WTC11 (cell line): Measurements from ENCODE around the gene FANK1. TPM values are rescaled to one million over a fixed set of nuclear protein-coding genes. Genes with fewer than 3 reads are reported as not detected.

Source experiments
- ATAC-seq: fragments of 200-7000 bp; cut with Tn5 transposase; 2 replicates; pipeline ENCODE4 v1.10.0; 2021; ENCODE audit warnings: mild to moderate bottlenecking, moderate library complexity
- CTCF ChIA-PET: fragments of 300-600 bp; sonication (Branson Sonifier 250); formaldehyde crosslinking; loops from one replicate; lab custom pipeline; 2021; ENCODE audit warnings: antibody characterized with exemption; lab: Charles Lee
- POLR2A ChIA-PET: fragments of 350-600 bp; sonication (Branson Sonifier 250); formaldehyde crosslinking; loops from one replicate; lab custom pipeline; 2021; ENCODE audit warnings: antibody characterized with exemption; lab: Charles Lee
- DNase-seq: peaks from one replicate; pipeline ENCODE4 v3.0.0; 2021; ENCODE audit warnings: low spot score
- H3K27ac Mint-ChIP-seq: 2 replicates; pipeline ENCODE4 v1.8.0; 2021; ENCODE audit warnings: mixed read lengths
- H3K27me3 Mint-ChIP-seq: 2 replicates; pipeline ENCODE4 v1.8.0; 2021; ENCODE audit warnings: low read depth, mild to moderate bottlenecking, moderate library complexity, mixed read lengths
- H3K36me3 Mint-ChIP-seq: 2 replicates; pipeline ENCODE4 v1.8.0; 2021; ENCODE audit warnings: mixed read lengths
- H3K4me1 Mint-ChIP-seq: 2 replicates; pipeline ENCODE4 v1.8.0; 2022; ENCODE audit warnings: mixed read lengths
- H3K4me3 Mint-ChIP-seq: 2 replicates; pipeline ENCODE4 v1.8.0; 2021; ENCODE audit warnings: mild to moderate bottlenecking, moderate library complexity, mixed read lengths
- H3K9me3 Mint-ChIP-seq: 2 replicates; pipeline ENCODE4 v1.8.0; 2021; ENCODE audit warnings: mixed read lengths
- CBFB ChIP-seq: sonication (generic); formaldehyde crosslinking; IDR thresholded peaks from 2 replicates; pipeline ENCODE4 v1.8.1; 2022; ENCODE audit warnings: mild to moderate bottlenecking, low read depth, missing genetic modification reagents
- CREB1 ChIP-seq: sonication (generic); formaldehyde crosslinking; IDR thresholded peaks from 2 replicates; pipeline ENCODE4 v1.8.0; 2023; ENCODE audit warnings: mild to moderate bottlenecking, missing genetic modification reagents
- ELF4 ChIP-seq: sonication (generic); formaldehyde crosslinking; IDR thresholded peaks from 2 replicates; pipeline ENCODE4 v1.8.1; 2022; ENCODE audit warnings: low read depth, mild to moderate bottlenecking, moderate library complexity, missing genetic modification reagents
- ESRRA ChIP-seq: sonication (generic); formaldehyde crosslinking; IDR thresholded peaks from 2 replicates; pipeline ENCODE4 v1.8.1; 2022; ENCODE audit warnings: mild to moderate bottlenecking, missing genetic modification reagents, borderline replicate concordance
- ETV6 ChIP-seq: sonication (generic); formaldehyde crosslinking; IDR thresholded peaks from 2 replicates; pipeline ENCODE4 v1.8.1; 2022; ENCODE audit warnings: mild to moderate bottlenecking, missing genetic modification reagents
- FOXJ3 ChIP-seq: sonication (generic); formaldehyde crosslinking; IDR thresholded peaks from 2 replicates; pipeline ENCODE4 v1.9.0; 2021; ENCODE audit warnings: missing genetic modification reagents, mild to moderate bottlenecking, borderline replicate concordance
- FOXP1 ChIP-seq: sonication (generic); formaldehyde crosslinking; IDR thresholded peaks from 2 replicates; pipeline ENCODE4 v1.8.0; 2022; ENCODE audit warnings: missing genetic modification reagents, mild to moderate bottlenecking, moderate library complexity, borderline replicate concordance
- IRF2 ChIP-seq: sonication (generic); formaldehyde crosslinking; IDR thresholded peaks from 2 replicates; pipeline ENCODE4 v1.8.0; 2022; ENCODE audit warnings: low read depth, missing genetic modification reagents, borderline replicate concordance
- MXD4 ChIP-seq: fragments of 250-450 bp; sonication (Bioruptor Pico); IDR thresholded peaks from 2 replicates; pipeline ENCODE4 v1.8.0; 2021; ENCODE audit warnings: mild to moderate bottlenecking, moderate library complexity, borderline replicate concordance
- NFATC4 ChIP-seq: fragments of 250-450 bp; sonication (Bioruptor Pico); IDR thresholded peaks from 2 replicates; pipeline ENCODE4 v1.9.0; 2021; ENCODE audit warnings: mild to moderate bottlenecking
- SMAD3 ChIP-seq: sonication (generic); formaldehyde crosslinking; IDR thresholded peaks from 2 replicates; pipeline ENCODE4 v1.8.0; 2022; ENCODE audit warnings: missing genetic modification reagents, mild to moderate bottlenecking, borderline replicate concordance
- SMAD4 ChIP-seq: sonication (generic); formaldehyde crosslinking; IDR thresholded peaks from 2 replicates; pipeline ENCODE4 v1.8.0; 2022; ENCODE audit warnings: mild to moderate bottlenecking, missing genetic modification reagents
- TEAD1 ChIP-seq: sonication (generic); formaldehyde crosslinking; IDR thresholded peaks from 2 replicates; pipeline ENCODE4 v1.8.0; 2022; ENCODE audit warnings: mild to moderate bottlenecking, missing genetic modification reagents
- TP53 ChIP-seq: sonication (generic); formaldehyde crosslinking; IDR thresholded peaks from 2 replicates; pipeline ENCODE4 v1.8.1; 2023; ENCODE audit warnings: mild to moderate bottlenecking, missing genetic modification reagents
- ZNF232 ChIP-seq: sonication (generic); formaldehyde crosslinking; IDR thresholded peaks from 2 replicates; pipeline ENCODE4 v1.8.0; 2022; ENCODE audit warnings: mild to moderate bottlenecking, missing genetic modification reagents
- ZNF263 ChIP-seq: sonication (generic); formaldehyde crosslinking; IDR thresholded peaks from 2 replicates; pipeline ENCODE4 v1.8.1; 2022; ENCODE audit warnings: low read depth, mild to moderate bottlenecking, moderate library complexity, missing genetic modification reagents
- ZNF423 ChIP-seq: fragments of 250-450 bp; sonication (Bioruptor Pico); IDR thresholded peaks from 2 replicates; pipeline ENCODE4 v2.1.2; 2022; ENCODE audit warnings: mild to moderate bottlenecking, moderate library complexity
- ZNF671 ChIP-seq: fragments of 250-450 bp; sonication (Bioruptor Pico); IDR thresholded peaks from 2 replicates; pipeline ENCODE4 v1.8.0; 2021; ENCODE audit warnings: mild to moderate bottlenecking
- total RNA-seq: library from RNA; stranded (reverse); gene quantifications from 3 replicates; pipeline ENCODE4 v1.2.3, GENCODE V29; 2021
- TF ChIP-seq, protein P1 (sequence below): sonication (generic); formaldehyde crosslinking; IDR thresholded peaks from 2 replicates; pipeline ENCODE4 v1.8.0; 2023; ENCODE audit warnings: mild to moderate bottlenecking, missing genetic modification reagents
- TF ChIP-seq, protein P2 (sequence below): sonication (generic); formaldehyde crosslinking; IDR thresholded peaks from 2 replicates; pipeline ENCODE4 v1.8.0; 2022; ENCODE audit warnings: mild to moderate bottlenecking, missing genetic modification reagents
- TF ChIP-seq, protein P3 (sequence below): sonication (generic); formaldehyde crosslinking; IDR thresholded peaks from 2 replicates; pipeline ENCODE4 v1.8.1; 2023; ENCODE audit warnings: mild to moderate bottlenecking, missing genetic modification reagents
- TF ChIP-seq, protein P4 (sequence below): sonication (generic); formaldehyde crosslinking; conservative IDR thresholded peaks from 2 replicates; pipeline ENCODE4 v1.8.1; 2022; ENCODE audit warnings: mild to moderate bottlenecking, missing genetic modification reagents

Gene FANK1
- total RNA-seq, 1 experiment from 2014 or later = 3.4 TPM

DNA sequence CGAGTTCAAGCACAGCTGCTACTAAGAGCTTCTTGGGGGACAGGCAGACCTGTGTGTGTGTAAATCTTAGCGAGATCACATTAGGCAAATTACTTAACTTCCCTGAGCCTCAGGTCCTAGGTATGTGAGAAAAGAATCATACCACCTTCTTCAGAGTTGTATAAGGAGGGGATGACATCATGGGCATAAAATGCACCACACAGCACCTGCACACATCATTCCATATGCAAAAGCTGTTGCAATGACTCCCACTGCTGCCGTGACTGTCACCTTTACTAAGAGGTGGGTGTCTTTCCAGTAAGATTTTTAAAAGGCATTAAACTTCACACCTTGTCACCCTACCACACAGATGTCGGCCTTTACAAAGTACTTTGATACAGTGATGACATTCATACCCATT is 146.0 kb downstream of the FANK1 start:
- H3K27ac Mint-ChIP-seq = no peak overlapping the region
- no peak for ATAC-seq
- H3K27me3 Mint-ChIP-seq = no peaks in the 10 kb centered on the region
- ChIA-PET CTCF (no interaction called here), POLR2A (no interaction called here)
- H3K36me3 Mint-ChIP-seq = no peaks in the 10 kb centered on the region
- DNase-seq = no peak
- peaks cover 18% of the 10 kb centered on the region for H3K4me1 Mint-ChIP-seq
- no peak overlapping the region for H3K4me3 Mint-ChIP-seq
- TF ChIP-seq ZNF263 (no peak), IRF2 (CRISPR knock-in tag) (no peak), TP53 (CRISPR knock-in tag) (no peak), ZNF423 (CRISPR knock-in tag) (no peak), ZNF671 (no peak)
- TF ChIP-seq, protein P1, sequence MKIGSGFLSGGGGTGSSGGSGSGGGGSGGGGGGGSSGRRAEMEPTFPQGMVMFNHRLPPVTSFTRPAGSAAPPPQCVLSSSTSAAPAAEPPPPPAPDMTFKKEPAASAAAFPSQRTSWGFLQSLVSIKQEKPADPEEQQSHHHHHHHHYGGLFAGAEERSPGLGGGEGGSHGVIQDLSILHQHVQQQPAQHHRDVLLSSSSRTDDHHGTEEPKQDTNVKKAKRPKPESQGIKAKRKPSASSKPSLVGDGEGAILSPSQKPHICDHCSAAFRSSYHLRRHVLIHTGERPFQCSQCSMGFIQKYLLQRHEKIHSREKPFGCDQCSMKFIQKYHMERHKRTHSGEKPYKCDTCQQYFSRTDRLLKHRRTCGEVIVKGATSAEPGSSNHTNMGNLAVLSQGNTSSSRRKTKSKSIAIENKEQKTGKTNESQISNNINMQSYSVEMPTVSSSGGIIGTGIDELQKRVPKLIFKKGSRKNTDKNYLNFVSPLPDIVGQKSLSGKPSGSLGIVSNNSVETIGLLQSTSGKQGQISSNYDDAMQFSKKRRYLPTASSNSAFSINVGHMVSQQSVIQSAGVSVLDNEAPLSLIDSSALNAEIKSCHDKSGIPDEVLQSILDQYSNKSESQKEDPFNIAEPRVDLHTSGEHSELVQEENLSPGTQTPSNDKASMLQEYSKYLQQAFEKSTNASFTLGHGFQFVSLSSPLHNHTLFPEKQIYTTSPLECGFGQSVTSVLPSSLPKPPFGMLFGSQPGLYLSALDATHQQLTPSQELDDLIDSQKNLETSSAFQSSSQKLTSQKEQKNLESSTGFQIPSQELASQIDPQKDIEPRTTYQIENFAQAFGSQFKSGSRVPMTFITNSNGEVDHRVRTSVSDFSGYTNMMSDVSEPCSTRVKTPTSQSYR (CRISPR knock-in tag) = no peak
- H3K9me3 Mint-ChIP-seq = no peaks in the 10 kb centered on the region

DNA sequence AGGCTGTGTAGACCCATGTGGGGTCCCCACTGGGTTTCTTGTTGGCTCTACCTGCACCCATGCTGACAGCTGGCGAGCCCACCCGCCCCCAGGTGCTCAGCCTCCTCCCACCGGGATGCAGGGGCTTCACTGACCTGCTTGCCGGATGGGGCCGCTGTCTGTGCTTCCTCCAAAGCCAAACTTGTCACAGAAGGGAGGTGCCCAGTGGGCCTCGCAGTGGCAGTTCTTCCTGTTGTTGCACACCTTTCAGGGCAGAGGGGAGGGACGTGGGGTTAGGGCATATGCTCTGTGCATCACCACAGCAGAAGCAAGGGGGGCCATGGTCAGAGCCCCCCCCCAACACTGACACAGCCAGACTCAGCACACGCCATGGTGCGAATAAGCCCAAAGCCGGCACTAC is 146.5 kb downstream of the FANK1 start:
- DNase-seq = no peak
- TF ChIP-seq ZNF232 = no peak
- no peak for TF ChIP-seq CBFB (CRISPR knock-in tag)
- TF ChIP-seq ELF4 = no peak
- no peak for TF ChIP-seq MXD4
- no peak for TF ChIP-seq FOXJ3 (CRISPR knock-in tag)
- no peak for TF ChIP-seq CREB1 (CRISPR knock-in tag)
- TF ChIP-seq FOXP1 = no peak
- Mint-ChIP-seq H3K4me1 (peaks cover 14% of the 10 kb centered on the region), H3K27ac (no peak overlapping the region), H3K27me3 (no peaks in the 10 kb centered on the region), H3K4me3 (no peak overlapping the region), H3K36me3 (no peaks in the 10 kb centered on the region), H3K9me3 (peaks cover 3% of the 10 kb centered on the region; the same call in 1 of the 2 replicates)
- POLR2A ChIA-PET = no interaction called here
- no peak for ATAC-seq
- CTCF ChIA-PET = no interaction called here

DNA sequence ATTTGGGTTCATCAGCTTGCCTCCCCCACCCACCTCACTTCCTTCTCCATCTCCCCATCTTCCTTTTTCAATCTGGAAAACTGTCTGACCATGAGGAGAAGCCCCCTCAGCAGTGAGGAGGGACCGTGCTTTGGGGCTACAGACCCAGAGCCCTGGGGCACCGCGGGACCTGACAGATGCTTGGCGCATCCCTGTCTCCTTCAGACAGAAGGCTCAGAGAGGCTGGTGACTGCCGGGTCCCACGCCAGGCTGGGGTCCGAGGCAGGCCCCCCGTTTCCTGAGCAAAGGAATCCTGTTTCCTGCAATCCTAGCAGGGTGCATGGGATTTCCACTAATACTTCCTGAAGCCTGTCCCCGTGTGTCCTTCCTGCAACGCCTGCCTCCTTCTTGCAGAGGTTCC is 147.0 kb downstream of the FANK1 start:
- H3K27ac Mint-ChIP-seq = no peak overlapping the region
- no peaks in the 10 kb centered on the region for H3K36me3 Mint-ChIP-seq
- ChIA-PET CTCF (no interaction called here), POLR2A (no interaction called here)
- ATAC-seq (no peak), DNase-seq (no peak)
- peaks cover 10% of the 10 kb centered on the region for H3K4me1 Mint-ChIP-seq
- TF ChIP-seq, protein P2, sequence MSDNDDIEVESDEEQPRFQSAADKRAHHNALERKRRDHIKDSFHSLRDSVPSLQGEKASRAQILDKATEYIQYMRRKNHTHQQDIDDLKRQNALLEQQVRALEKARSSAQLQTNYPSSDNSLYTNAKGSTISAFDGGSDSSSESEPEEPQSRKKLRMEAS (CRISPR knock-in tag) = no peak
- TF ChIP-seq, protein P3, sequence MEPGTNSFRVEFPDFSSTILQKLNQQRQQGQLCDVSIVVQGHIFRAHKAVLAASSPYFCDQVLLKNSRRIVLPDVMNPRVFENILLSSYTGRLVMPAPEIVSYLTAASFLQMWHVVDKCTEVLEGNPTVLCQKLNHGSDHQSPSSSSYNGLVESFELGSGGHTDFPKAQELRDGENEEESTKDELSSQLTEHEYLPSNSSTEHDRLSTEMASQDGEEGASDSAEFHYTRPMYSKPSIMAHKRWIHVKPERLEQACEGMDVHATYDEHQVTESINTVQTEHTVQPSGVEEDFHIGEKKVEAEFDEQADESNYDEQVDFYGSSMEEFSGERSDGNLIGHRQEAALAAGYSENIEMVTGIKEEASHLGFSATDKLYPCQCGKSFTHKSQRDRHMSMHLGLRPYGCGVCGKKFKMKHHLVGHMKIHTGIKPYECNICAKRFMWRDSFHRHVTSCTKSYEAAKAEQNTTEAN (CRISPR knock-in tag) = no peak
- TF ChIP-seq NFATC4 = no peak
- TF ChIP-seq, protein P1 (CRISPR knock-in tag) = no peak
- TF ChIP-seq TEAD1 (CRISPR knock-in tag) = no peak
- TF ChIP-seq ETV6 (CRISPR knock-in tag) = no peak
- TF ChIP-seq, protein P4, sequence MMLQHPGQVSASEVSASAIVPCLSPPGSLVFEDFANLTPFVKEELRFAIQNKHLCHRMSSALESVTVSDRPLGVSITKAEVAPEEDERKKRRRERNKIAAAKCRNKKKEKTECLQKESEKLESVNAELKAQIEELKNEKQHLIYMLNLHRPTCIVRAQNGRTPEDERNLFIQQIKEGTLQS (CRISPR knock-in tag) = no peak
- no peak for TF ChIP-seq ZNF263
- no peak for TF ChIP-seq ZNF423 (CRISPR knock-in tag)
- no peak for TF ChIP-seq SMAD3 (CRISPR knock-in tag)
- no peak for TF ChIP-seq FOXP1
- TF ChIP-seq ESRRA (CRISPR knock-in tag) = no peak
- no peak for TF ChIP-seq SMAD4 (CRISPR knock-in tag)
- TF ChIP-seq ZNF232 = no peak
- no peaks in the 10 kb centered on the region for H3K27me3 Mint-ChIP-seq
- H3K4me3 Mint-ChIP-seq = no peak overlapping the region
- peaks cover 4% of the 10 kb centered on the region; the same call in 1 of the 2 replicates for H3K9me3 Mint-ChIP-seq
